Hepatocyte (in vitro differentiated cells): ENCODE results near the gene POU2AF1. TPM values are rescaled to one million over a fixed set of nuclear protein-coding genes. Genes with fewer than 3 reads are reported as not detected.

ENCODE experiments used
- DNase-seq: peaks from one replicate; pipeline ENCODE4 v3.0.0-alpha.2; 2016; ENCODE audit warnings: low spot score
- H2AFZ ChIP-seq: fragments of 200-600 bp; sonication (generic); 2 replicates; pipeline ENCODE4 v1.6.0; 2016; ENCODE audit warnings: antibody characterized with exemption, mild to moderate bottlenecking
- H3K27ac ChIP-seq: fragments of 200-600 bp; sonication (generic); 2 replicates; pipeline ENCODE4 v1.5.1; 2016; ENCODE audit warnings: mild to moderate bottlenecking
- H3K27me3 ChIP-seq: fragments of 200-600 bp; sonication (generic); 2 replicates; pipeline ENCODE4 v1.6.1; 2016
- H3K36me3 ChIP-seq: fragments of 200-600 bp; sonication (generic); replicated peaks from 2 replicates; pipeline ENCODE4 v1.5.1; 2016; ENCODE audit warnings: low read depth; ENCODE audit not compliant: insufficient read depth
- H3K4me1 ChIP-seq: fragments of 200-600 bp; sonication (generic); 2 replicates; pipeline ENCODE4 v1.5.1; 2016; ENCODE audit warnings: mild to moderate bottlenecking, moderate library complexity; ENCODE audit not compliant: insufficient read depth
- H3K4me2 ChIP-seq: fragments of 200-600 bp; sonication (generic); 2 replicates; pipeline ENCODE4 v1.6.0; 2016
- H3K4me3 ChIP-seq: fragments of 200-600 bp; sonication (generic); 2 replicates; pipeline ENCODE4 v1.5.1; 2016; ENCODE audit warnings: mild to moderate bottlenecking
- H3K79me2 ChIP-seq: fragments of 200-600 bp; sonication (generic); 2 replicates; pipeline ENCODE4 v1.6.0; 2017; ENCODE audit warnings: mild to moderate bottlenecking
- H3K9me2 ChIP-seq: fragments of 200-600 bp; sonication (generic); replicated peaks from 2 replicates; pipeline ENCODE4 v1.6.0; 2017; ENCODE audit warnings: mild to moderate bottlenecking; ENCODE audit not compliant: insufficient read depth
- H3K9me3 ChIP-seq: fragments of 200-600 bp; sonication (generic); 2 replicates; pipeline ENCODE4 v1.5.1; 2016; ENCODE audit warnings: low read depth, mild to moderate bottlenecking
- H4K20me1 ChIP-seq: fragments of 200-600 bp; sonication (generic); 2 replicates; pipeline ENCODE4 v1.6.0; 2016; ENCODE audit warnings: mild to moderate bottlenecking; ENCODE audit not compliant: insufficient read depth, poor library complexity, severe bottlenecking
- EZH2 ChIP-seq: fragments of 200-600 bp; sonication (generic); IDR thresholded peaks from 2 replicates; pipeline ENCODE4 v1.6.1; 2016; ENCODE audit warnings: antibody characterized with exemption, mild to moderate bottlenecking, borderline replicate concordance
- EZH2phosphoT487 ChIP-seq: fragments of 200-600 bp; sonication (generic); IDR thresholded peaks from one replicate; pipeline ENCODE4 v1.6.1; 2018; ENCODE audit warnings: antibody characterized with exemption, mild to moderate bottlenecking, low read depth, moderate library complexity; ENCODE audit not compliant: unreplicated experiment, severe bottlenecking
- WGBS: methylation state at CpG from one replicate; pipeline ENCODE4 v1.1.6; 2016; ENCODE audit warnings: low lambda C conversion rate; ENCODE audit errors: missing lambda C conversion rate; 5-methylcytosine and 5-hydroxymethylcytosine counted together
- polyA plus RNA-seq: library from polyadenylated mRNA; unstranded; fragments of >200 nt; fragmentation: Nextera tagmentation; extraction: Ambion mirVana; gene quantifications from 2 replicates; pipeline ENCODE4 v1.2.1, GENCODE V29; 2016
- total RNA-seq: library from RNA; depleted of rRNA; stranded (reverse); fragments of >200 nt; gene quantifications from 2 replicates; pipeline ENCODE4 v1.2.3, GENCODE V29; 2014
- TF ChIP-seq, protein P1 (sequence below): fragments of 200-600 bp; sonication (generic); IDR thresholded peaks from 2 replicates; pipeline ENCODE4 v1.5.1; 2016; ENCODE audit warnings: antibody characterized with exemption, mild to moderate bottlenecking; ENCODE audit not compliant: poor library complexity

Gene POU2AF1
- total and polyA plus RNA-seq, 2 experiments from 2014 or later, result 0.06 to 0.23 TPM

DNA sequence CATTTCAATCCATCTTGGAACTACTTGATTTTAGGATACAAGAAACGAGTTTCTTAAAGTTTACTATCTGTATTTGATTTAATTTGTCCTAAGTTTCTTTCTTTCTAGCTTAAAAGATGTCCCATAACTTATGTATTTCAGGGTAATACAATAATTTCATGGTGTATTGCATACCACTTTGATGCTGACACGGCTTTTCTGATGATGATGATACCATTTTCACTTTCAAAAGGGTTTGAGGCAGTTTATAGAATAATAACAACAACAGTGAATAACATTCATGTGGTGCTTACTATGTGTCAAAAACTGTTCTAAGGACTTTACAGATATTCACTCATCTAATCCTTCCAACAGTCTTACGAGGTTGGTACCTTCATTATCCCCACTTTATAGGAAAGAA is 33.2 kb upstream of the POU2AF1 start:
- no peaks in the 10 kb centered on the region for H3K9me2 ChIP-seq
- H3K4me3 ChIP-seq, result no peak overlapping the region
- peaks cover 7% of the 10 kb centered on the region for H3K4me1 ChIP-seq
- no peaks in the 10 kb centered on the region for H3K36me3 ChIP-seq
- H3K27me3 ChIP-seq, result no peaks in the 10 kb centered on the region
- 77% methylated on average over 3 of the region's 3 CpGs for WGBS
- no peak for DNase-seq
- H3K4me2 ChIP-seq, result no peak overlapping the region
- no peak overlapping the region for H3K27ac ChIP-seq
- H3K9me3 ChIP-seq, result no peaks in the 10 kb centered on the region
- TF ChIP-seq, protein P1, sequence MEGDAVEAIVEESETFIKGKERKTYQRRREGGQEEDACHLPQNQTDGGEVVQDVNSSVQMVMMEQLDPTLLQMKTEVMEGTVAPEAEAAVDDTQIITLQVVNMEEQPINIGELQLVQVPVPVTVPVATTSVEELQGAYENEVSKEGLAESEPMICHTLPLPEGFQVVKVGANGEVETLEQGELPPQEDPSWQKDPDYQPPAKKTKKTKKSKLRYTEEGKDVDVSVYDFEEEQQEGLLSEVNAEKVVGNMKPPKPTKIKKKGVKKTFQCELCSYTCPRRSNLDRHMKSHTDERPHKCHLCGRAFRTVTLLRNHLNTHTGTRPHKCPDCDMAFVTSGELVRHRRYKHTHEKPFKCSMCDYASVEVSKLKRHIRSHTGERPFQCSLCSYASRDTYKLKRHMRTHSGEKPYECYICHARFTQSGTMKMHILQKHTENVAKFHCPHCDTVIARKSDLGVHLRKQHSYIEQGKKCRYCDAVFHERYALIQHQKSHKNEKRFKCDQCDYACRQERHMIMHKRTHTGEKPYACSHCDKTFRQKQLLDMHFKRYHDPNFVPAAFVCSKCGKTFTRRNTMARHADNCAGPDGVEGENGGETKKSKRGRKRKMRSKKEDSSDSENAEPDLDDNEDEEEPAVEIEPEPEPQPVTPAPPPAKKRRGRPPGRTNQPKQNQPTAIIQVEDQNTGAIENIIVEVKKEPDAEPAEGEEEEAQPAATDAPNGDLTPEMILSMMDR, result no peak
- no peak for TF ChIP-seq EZH2phosphoT487
- no peak for TF ChIP-seq EZH2
- no peaks in the 10 kb centered on the region for H3K79me2 ChIP-seq
- H4K20me1 ChIP-seq, result no peaks in the 10 kb centered on the region
- no peak overlapping the region for H2AFZ ChIP-seq

DNA sequence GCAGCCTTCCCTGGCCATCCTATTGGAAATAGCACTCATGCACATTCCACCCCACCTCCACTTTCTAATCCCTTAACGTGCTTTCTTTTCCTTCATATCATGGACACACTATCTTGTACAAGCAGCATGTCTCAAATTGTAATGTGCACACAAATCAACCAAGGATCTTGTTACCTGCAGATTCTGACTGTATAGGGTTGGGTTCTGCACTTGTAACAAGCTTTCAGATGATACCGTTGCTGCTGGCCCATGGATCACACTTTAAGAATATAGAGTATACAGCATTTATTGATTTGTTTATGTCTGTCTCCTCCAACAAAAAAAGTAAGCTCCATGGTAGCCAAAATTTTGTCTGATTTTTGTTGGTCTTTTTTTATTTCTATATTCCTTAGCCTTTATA is 32.4 kb upstream of the POU2AF1 start:
- Histone ChIP-seq H3K9me2 (no peaks in the 10 kb centered on the region), H3K9me3 (no peaks in the 10 kb centered on the region), H3K27me3 (no peaks in the 10 kb centered on the region), H4K20me1 (no peaks in the 10 kb centered on the region), H3K79me2 (no peaks in the 10 kb centered on the region), H3K4me2 (no peak overlapping the region), H3K27ac (no peak overlapping the region), H3K4me1 (no peaks in the 10 kb centered on the region), H3K36me3 (no peaks in the 10 kb centered on the region), H2AFZ (no peak overlapping the region), H3K4me3 (no peak overlapping the region)
- no peak for DNase-seq
- WGBS, result 21% methylated on average over 2 of the region's 2 CpGs
- TF ChIP-seq EZH2phosphoT487, result no peak
- TF ChIP-seq, protein P1, result no peak
- TF ChIP-seq EZH2, result no peak

DNA sequence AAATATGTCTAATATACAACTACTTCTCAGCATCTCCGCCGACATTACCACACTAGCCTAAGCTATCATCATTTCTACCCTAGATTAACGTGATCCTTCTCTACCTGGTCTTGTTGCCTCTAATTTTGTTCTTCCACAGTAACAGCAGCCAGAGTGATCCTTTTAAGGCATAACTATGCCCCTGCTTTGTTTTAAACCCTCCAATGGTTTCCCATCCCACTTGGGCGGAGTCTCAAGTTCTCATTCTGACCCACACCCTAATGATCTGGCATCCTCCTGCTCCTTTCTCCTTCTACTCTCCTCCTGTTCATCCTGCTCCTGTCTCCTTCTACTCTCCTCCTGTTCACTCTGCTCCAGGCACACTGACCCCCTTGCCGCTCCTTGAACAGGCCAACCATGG is 31.9 kb upstream of the POU2AF1 start:
- H4K20me1 ChIP-seq, result no peaks in the 10 kb centered on the region
- H3K79me2 ChIP-seq, result no peaks in the 10 kb centered on the region
- no peaks in the 10 kb centered on the region for H3K9me3 ChIP-seq
- no peak overlapping the region for H3K4me3 ChIP-seq
- TF ChIP-seq, protein P1, result no peak
- TF ChIP-seq EZH2 (no peak), EZH2phosphoT487 (no peak)
- no peaks in the 10 kb centered on the region for H3K27me3 ChIP-seq
- H3K27ac ChIP-seq, result no peak overlapping the region
- H3K4me1 ChIP-seq, result no peaks in the 10 kb centered on the region
- no peak overlapping the region for H3K4me2 ChIP-seq
- 97% methylated on average over 5 of the region's 5 CpGs for WGBS
- no peaks in the 10 kb centered on the region for H3K36me3 ChIP-seq
- no peak overlapping the region for H2AFZ ChIP-seq
- DNase-seq, result no peak
- no peaks in the 10 kb centered on the region for H3K9me2 ChIP-seq

DNA sequence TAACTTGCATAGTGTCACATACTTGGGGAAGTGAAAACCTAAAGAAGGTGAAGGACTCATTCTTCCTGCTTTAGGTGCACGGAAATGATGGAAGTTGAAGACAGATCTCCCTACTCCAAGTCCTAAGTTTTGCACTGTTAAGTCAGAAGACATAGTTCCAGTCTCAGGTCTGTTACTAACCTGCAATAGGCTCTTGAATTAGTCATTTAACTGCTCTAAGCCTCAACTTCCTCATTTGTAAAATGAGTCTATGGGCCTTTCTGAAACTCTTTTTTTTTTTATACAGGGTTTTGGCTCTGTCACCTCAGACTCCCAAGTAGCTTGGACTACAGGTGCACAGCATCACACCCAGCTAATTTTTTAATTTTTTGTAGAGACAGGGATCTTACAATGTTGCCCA is 30.8 kb upstream of the POU2AF1 start:
- Histone ChIP-seq H3K27me3 (no peaks in the 10 kb centered on the region), H3K4me3 (no peak overlapping the region), H4K20me1 (no peaks in the 10 kb centered on the region), H3K4me1 (no peaks in the 10 kb centered on the region), H3K4me2 (no peak overlapping the region), H3K36me3 (no peaks in the 10 kb centered on the region), H2AFZ (no peak overlapping the region), H3K9me2 (no peaks in the 10 kb centered on the region), H3K79me2 (no peaks in the 10 kb centered on the region), H3K27ac (no peak overlapping the region), H3K9me3 (no peaks in the 10 kb centered on the region)
- no peak for DNase-seq
- TF ChIP-seq, protein P1, result no peak
- TF ChIP-seq EZH2, result no peak
- TF ChIP-seq EZH2phosphoT487, result no peak
- 91% methylated on average over 1 of the region's 1 CpG for WGBS
